CD14-positive monocyte (primary cell): Measurements from ENCODE around the gene EBF3. TPM values are rescaled to one million over a fixed set of nuclear protein-coding genes. Genes with fewer than 3 reads are reported as not detected.

Experiments used
- DNase-seq, 3 donors: peaks; one replicate each; pipeline ENCODE4 v3.0.0-alpha.2; 2011 to 2022
- H2AFZ ChIP-seq: 2 replicates; pipeline ENCODE4 v1.6.0; 2012; ENCODE audit warnings: mild to moderate bottlenecking, low read depth, low read length, inconsistent platforms; ENCODE audit not compliant: insufficient read depth, poor library complexity, severe bottlenecking
- H3K27ac ChIP-seq, 2 donors: 1 replicate in 1 of 2; 2 replicates in 1 of 2; pipeline ENCODE4 v1.5.1; 2012 to 2013; ENCODE audit warnings: low read length in 2 of 2, control low read depth in 1 of 2, inconsistent platforms in 1 of 2, low read depth in 1 of 2, mild to moderate bottlenecking in 1 of 2
- H3K27me3 ChIP-seq, 2 donors: one replicate each; pipeline versions ENCODE4 v1.6.0 to v1.6.1; 2011 to 2013; ENCODE audit warnings: low read length in 2 of 2; ENCODE audit not compliant: control insufficient read depth in 2 of 2, insufficient read depth in 2 of 2
- H3K36me3 ChIP-seq, 2 donors: replicated peaks in 1 of 2; 1 replicate in 1 of 2; 2 replicates in 1 of 2; pipeline versions ENCODE4 v1.5.1 to v1.6.1; 2012 to 2013; ENCODE audit warnings: low read length in 2 of 2, control low read depth in 1 of 2, inconsistent platforms in 1 of 2, mild to moderate bottlenecking in 1 of 2; ENCODE audit not compliant: insufficient read depth in 2 of 2, control insufficient read depth in 1 of 2
- H3K4me1 ChIP-seq, 2 donors: 1 replicate in 1 of 2; 2 replicates in 1 of 2; pipeline versions ENCODE4 v1.5.1 to v1.6.1; 2012 to 2013; ENCODE audit warnings: low read length in 2 of 2, control low read depth in 1 of 2, inconsistent platforms in 1 of 2, mild to moderate bottlenecking in 1 of 2, moderate library complexity in 1 of 2; ENCODE audit not compliant: insufficient read depth in 2 of 2, control insufficient read depth in 1 of 2
- H3K4me2 ChIP-seq: replicated peaks from 2 replicates; pipeline ENCODE3; 2012; ENCODE audit warnings: low read length, moderate library complexity, mild to moderate bottlenecking; ENCODE audit not compliant: poor library complexity, severe bottlenecking; ENCODE audit errors: extremely low read depth
- H3K4me3 ChIP-seq, 3 experiments: fragments of 200-600 bp in 1 of 3; sonication (generic) in 1 of 3; replicated peaks in 1 of 3; 1 replicate in 2 of 3; 2 replicates in 1 of 3; pipeline ENCODE4 v1.5.1; 2011 to 2013; ENCODE audit warnings: low read length in 3 of 3, mild to moderate bottlenecking in 3 of 3, control low read depth in 2 of 3, low read depth in 2 of 3, inconsistent platforms in 1 of 3, moderate library complexity in 1 of 3
- H3K79me2 ChIP-seq: 2 replicates; pipeline ENCODE4 v1.6.0; 2012; ENCODE audit warnings: mild to moderate bottlenecking, control low read depth, inconsistent platforms, low read length, moderate library complexity; ENCODE audit not compliant: insufficient read depth
- H3K9ac ChIP-seq: 2 replicates; pipeline ENCODE4 v1.6.0; 2017; ENCODE audit warnings: low read length, mild to moderate bottlenecking; ENCODE audit not compliant: insufficient read depth, poor library complexity, severe bottlenecking
- H3K9me3 ChIP-seq, 2 donors: replicated peaks in 1 of 2; 1 replicate in 1 of 2; 2 replicates in 1 of 2; pipeline versions ENCODE4 v1.5.1 to v1.6.1; 2012 to 2013; ENCODE audit warnings: low read length in 2 of 2, control low read depth in 1 of 2; ENCODE audit not compliant: control insufficient read depth in 1 of 2, insufficient read depth in 1 of 2
- H4K20me1 ChIP-seq: 2 replicates; pipeline ENCODE4 v1.6.0; 2012; ENCODE audit warnings: mild to moderate bottlenecking, low read length, control low read depth, moderate library complexity; ENCODE audit not compliant: insufficient read depth
- H3K27ac Mint-ChIP-seq, 7 donors: one replicate each; pipeline ENCODE4 v1.8.0; 2020; ENCODE audit warnings: mild to moderate bottlenecking in 7 of 7, mixed read lengths in 7 of 7, moderate library complexity in 6 of 7, inconsistent platforms in 2 of 7
- H3K27me3 Mint-ChIP-seq, 3 donors: one replicate each; pipeline ENCODE4 v1.8.0; 2021 to 2022; ENCODE audit warnings: low read depth in 3 of 3, mild to moderate bottlenecking in 3 of 3, mixed read lengths in 3 of 3, moderate library complexity in 3 of 3, inconsistent platforms in 1 of 3
- H3K36me3 Mint-ChIP-seq, 2 donors: one replicate each; pipeline ENCODE4 v1.8.0; 2020; ENCODE audit warnings: mixed read lengths in 2 of 2, inconsistent platforms in 1 of 2, mild to moderate bottlenecking in 1 of 2
- H3K4me1 Mint-ChIP-seq: one replicate; pipeline ENCODE4 v1.8.0; 2020; ENCODE audit warnings: mild to moderate bottlenecking, mixed read lengths
- H3K4me3 Mint-ChIP-seq, 2 donors: one replicate each; pipeline ENCODE4 v1.8.0; 2020; ENCODE audit warnings: mild to moderate bottlenecking in 2 of 2, mixed read lengths in 2 of 2, moderate library complexity in 1 of 2
- H3K9me3 Mint-ChIP-seq, 7 donors: one replicate each; pipeline ENCODE4 v1.8.0; 2020 to 2022; ENCODE audit warnings: mixed read lengths in 7 of 7, mild to moderate bottlenecking in 6 of 7, moderate library complexity in 6 of 7, inconsistent platforms in 2 of 7
- CTCF ChIP-seq: fragments of 200-600 bp; IDR thresholded peaks from one replicate; pipeline ENCODE4 v1.8.0; 2022; ENCODE audit warnings: antibody characterized with exemption, mild to moderate bottlenecking
- WGBS: methylation state at CpG from one replicate; pipeline ENCODE4 v1.1.5; 2013; ENCODE audit warnings: missing lambda C conversion rate; ENCODE audit not compliant: insufficient coverage; 5-methylcytosine and 5-hydroxymethylcytosine counted together
- intact Hi-C, 2 donors: fragments of 100-400 bp; cut with micrococcal nuclease; formaldehyde crosslinking; loops; one replicate each; pipeline versions ENCODE4 v1.15.0 to v1.15.1; 2023
- polyA plus RNA-seq, 3 donors: library from polyadenylated mRNA; depleted of rRNA in 1 of 3; unstranded in 2 of 3; stranded (reverse) in 1 of 3; fragments of 300-500 nt in 2 of 3; fragments of >200 nt in 1 of 3; fragmentation: Illumina TruSeq in 2 of 3; gene quantifications; 1 replicate in 2 of 3; 2 replicates in 1 of 3; pipeline ENCODE4 v1.2.3, GENCODE V29; 2012 to 2021

Gene EBF3
- polyA plus RNA-seq, 3 donors, result not detected

GRCh38 chr10:129800796-129801340, 163.2 kb downstream of the EBF3 start:
- Mint-ChIP-seq H3K27me3 (peaks cover 0 to 5% (median 3%) of the 10 kb centered on the region in 3 donors), H3K4me1 (no peaks in the 10 kb centered on the region), H3K9me3 (peaks cover 9 to 24% (median 20%) of the 10 kb centered on the region in 7 donors), H3K27ac (peak overlapping the region in 1 of 7 donors; percentile 59), H3K36me3 (no peaks in the 10 kb centered on the region), H3K4me3 (no peak overlapping the region)
- Histone ChIP-seq H2AFZ (no peak overlapping the region), H4K20me1 (no peaks in the 10 kb centered on the region), H3K27ac (no peak overlapping the region), H3K4me2 (no peak overlapping the region), H3K4me1 (no peaks in the 10 kb centered on the region), H3K36me3 (no peaks in the 10 kb centered on the region), H3K9ac (no peak overlapping the region), H3K79me2 (no peaks in the 10 kb centered on the region), H3K4me3 (no peak overlapping the region), H3K9me3 (peaks cover 16 to 20% of the 10 kb centered on the region in 2 donors), H3K27me3 (no peaks in the 10 kb centered on the region)
- no peak for DNase-seq
- TF ChIP-seq CTCF, result no peak
- intact Hi-C loops, result no loop called here
- 93% methylated on average over 11 of the region's 14 CpGs for WGBS

- peaks cover 10 to 17% of the 10 kb centered on the region in 2 donors for H3K9me3 ChIP-seq
- no peaks in the 10 kb centered on the region for H3K27me3 ChIP-seq
- H2AFZ ChIP-seq, result no peak overlapping the region
- Mint-ChIP-seq H3K9me3 (peaks cover 6 to 19% (median 17%) of the 10 kb centered on the region in 7 donors), H3K4me3 (no peak overlapping the region), H3K27me3 (peaks cover 0 to 7% (median 3%) of the 10 kb centered on the region in 3 donors), H3K4me1 (no peaks in the 10 kb centered on the region), H3K27ac (no peak overlapping the region), H3K36me3 (no peaks in the 10 kb centered on the region)
- no peak overlapping the region for H3K4me3 ChIP-seq
- no peak for DNase-seq
- no peaks in the 10 kb centered on the region for H4K20me1 ChIP-seq
- H3K9ac ChIP-seq, result no peak overlapping the region
- no CpG with 5 or more reads among the region's 3 CpGs for WGBS
- H3K4me1 ChIP-seq, result no peaks in the 10 kb centered on the region
- no peaks in the 10 kb centered on the region for H3K79me2 ChIP-seq
- TF ChIP-seq CTCF, result no peak
- intact Hi-C loops, result no loop called here
- H3K27ac ChIP-seq, result no peak overlapping the region
- H3K4me2 ChIP-seq, result no peak overlapping the region
- H3K36me3 ChIP-seq, result no peaks in the 10 kb centered on the region
These were observed 164.1 kb downstream of the EBF3 start for GRCh38 chr10:129799942-129800341.
